HG03565 (cell line): ENCODE results near the gene KIRREL3.

Experiments used
- ATAC-seq: cut with Tn5 transposase; IDR thresholded peaks from one replicate; pipeline ENCODE4 v1.9.1; 2021; ENCODE audit warnings: mild to moderate bottlenecking, moderate library complexity; ENCODE audit not compliant: unreplicated experiment

The KIRREL3 gene

DNA sequence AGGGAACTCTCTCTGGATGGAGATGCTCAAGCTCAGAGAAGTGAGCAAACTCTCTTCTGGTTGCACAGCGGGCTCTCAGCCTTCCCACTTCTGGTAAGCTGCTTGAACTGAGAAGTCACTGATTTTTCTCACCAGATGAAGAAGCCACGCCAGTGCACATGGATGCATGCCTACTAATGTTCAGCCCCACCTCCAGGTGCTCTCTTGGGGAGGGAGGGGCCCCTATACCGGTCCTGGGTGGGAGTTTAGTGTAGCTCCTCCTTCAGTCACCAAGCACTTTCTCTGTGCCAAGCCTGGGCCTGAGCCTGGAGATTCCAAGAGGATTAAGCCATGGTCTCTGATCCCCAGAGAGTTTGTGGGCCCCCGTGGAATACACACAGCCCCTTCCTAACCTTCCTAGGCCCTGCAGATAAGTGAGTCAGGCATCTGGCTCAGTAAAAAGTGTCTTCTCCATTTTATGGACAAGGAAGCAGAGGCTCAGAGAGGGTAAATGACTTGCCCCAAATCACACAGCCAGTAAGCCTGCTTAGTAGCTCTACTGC is 502.9 kb downstream of the KIRREL3 start:
- ATAC-seq = no peak

- ATAC-seq = no peak
These were observed 503.8 kb downstream of the KIRREL3 start for GRCh38 chr11:126496576-126497337.

DNA sequence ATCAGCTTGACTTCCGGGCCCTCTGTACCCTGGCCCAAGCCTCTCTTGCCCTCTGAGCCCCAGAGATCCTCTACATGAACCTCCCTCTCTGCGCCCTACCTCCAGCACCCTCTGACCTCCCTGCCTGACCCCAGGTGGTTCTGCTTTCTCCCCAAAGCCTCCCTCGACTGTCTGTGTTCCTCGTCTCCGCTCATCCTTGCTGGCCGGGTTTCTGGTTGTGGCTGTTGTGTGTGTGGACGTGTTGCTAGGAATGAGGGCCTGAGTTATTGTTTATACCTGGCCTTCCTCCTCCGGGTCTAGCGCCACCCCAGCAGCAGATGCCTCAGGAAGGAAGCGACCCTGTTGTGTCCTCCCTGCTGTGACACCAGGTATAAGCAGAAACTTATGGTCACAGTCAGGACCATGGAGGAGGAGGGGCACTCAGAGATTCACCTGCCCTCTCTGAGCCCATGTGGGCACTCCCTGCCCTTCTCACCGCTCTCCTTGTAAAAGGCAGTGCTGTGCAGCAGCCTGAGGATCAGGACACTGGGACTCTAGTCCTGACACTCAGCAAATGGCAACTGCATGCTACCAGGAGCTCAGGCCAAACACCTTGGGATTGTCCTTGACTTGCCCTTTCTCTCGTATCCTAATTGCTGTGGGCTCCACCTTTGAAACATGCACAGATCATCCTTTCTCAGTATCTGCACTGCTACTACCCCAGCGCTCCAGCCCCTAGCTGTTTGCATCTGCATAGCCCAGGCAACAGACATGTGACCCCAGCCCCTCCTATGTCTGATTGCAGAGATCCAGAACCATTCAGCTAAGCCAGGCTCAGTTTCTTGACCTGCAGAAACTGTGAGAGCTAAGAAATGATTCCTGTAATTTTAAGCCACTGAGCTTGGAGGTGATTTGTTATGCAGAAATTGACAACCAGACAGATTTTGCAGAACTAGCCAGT is 505.0 kb downstream of the KIRREL3 start:
- ATAC-seq = no peak

- no peak for ATAC-seq
These were observed 505.7 kb downstream of the KIRREL3 start for GRCh38 chr11:126494831-126495230.

DNA sequence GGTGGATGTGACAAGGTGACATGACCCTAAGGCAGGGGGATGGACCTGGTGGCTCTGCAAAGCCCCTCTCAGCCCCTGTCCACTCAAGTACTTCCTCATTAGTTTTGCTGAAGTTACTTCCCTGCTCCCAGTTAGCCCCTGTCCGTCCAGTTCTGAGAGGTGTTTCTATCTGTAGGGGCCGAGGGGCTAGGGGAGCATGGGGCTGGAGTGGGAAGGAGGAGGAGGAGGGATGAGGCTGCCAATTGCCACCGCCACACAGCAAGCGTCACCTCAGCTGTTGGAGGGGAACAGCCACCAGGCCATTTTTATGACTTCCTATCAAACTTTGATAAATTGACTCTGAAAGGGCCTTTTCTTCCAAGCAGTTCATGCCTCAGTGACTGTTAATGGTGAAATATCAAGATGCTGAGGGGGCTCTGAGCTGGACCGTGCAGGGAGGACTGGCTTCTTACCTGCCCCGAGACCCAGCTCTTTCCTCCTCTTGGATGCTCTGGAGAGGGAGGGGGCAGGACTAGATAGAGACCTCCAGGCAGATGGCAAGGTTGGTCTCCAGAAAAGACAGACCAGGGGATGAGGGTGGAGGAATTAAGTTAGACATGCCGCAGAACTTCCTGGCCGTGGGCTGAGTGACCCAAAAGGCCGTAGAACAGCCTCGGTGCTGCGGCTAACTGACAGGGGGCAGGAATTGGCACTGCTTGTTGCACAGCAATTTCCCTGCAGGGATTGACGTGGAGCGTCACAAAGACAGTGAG is 508.1 kb downstream of the KIRREL3 start:
- no peak for ATAC-seq

GRCh38 chr11:126491092-126491491 is 509.5 kb downstream of the KIRREL3 start:
- no peak for ATAC-seq

DNA sequence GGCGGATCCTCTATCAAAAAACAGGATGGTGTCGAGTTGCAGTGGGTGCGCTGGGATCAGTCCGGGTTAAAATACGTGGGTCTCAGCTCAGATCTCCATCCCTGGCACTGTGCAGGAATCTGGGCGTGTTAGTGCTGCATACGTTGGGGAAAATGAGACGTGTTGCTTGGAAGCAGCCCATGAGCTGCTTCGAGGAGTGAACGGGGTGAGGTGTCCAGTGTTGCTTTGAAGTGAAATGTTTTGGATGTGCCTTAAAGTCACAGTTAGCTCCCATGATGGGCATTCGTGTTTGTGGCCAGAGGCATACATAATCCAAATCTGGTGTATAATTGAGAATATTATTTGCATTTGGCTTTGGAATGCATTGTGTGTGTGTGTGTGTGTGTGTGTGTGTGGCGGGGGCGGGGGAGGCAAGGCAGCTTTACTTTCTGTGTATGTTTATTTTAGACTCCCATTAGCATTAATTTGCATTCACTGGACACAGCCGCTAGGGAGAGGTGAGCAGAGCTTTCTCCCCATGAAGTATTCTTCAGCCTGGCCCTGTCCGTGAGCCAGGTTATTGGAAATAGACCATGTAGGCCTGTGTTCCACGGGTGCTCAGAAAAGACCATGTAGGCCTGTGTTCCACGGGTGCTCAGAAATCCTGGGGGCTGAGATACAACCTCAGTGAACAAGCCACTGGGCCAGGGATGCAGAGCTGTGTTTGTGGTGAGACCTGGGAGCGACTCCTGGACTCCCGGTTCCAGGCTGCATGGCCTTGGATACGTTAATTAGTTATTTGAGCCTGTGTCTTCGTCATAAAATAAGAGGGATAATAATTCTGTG is 510.5 kb downstream of the KIRREL3 start:
- no peak for ATAC-seq

GRCh38 chr11:126488591-126489370 is 511.8 kb downstream of the KIRREL3 start:
- ATAC-seq = no peak

GRCh38 chr11:126487711-126488110 is 512.9 kb downstream of the KIRREL3 start:
- no peak for ATAC-seq

- ATAC-seq = no peak
These were observed 514.5 kb downstream of the KIRREL3 start for GRCh38 chr11:126485986-126486635.

DNA sequence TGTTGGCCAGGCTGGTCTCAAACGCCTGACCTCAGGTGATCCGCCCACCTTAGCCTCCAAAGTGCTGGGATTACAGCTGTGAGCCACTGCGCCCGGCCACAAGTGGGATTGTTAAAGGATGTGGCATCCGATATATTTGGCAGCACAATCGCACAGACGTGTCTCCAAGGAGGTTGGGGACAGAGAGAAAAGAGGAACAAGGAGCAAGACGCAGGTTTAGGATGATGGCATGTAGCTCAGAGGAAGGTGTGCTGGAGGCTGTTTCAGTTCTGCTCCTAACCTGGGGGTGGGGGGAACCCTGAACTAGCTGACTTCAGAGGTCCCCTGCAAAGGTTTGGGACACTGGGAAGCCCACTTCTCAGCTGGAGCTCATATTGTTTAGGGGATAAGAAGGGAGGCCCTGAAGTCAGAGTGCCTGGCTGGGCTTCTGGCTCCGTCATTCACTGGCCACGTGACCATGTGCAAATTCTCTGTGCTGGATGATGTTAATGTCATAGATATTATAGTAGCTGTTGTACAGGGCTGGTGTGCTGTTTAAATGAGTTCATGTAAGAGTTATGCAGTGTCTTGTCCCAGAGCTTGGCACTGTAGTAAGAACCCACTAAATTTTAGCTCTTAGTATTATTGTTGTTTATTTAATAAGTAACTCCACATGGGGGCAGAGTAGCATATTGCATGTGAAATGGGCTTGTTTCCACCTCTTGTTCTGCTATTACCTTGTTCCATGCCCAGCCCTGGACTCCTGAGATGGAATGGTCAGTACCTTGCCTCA is 515.4 kb downstream of the KIRREL3 start:
- ATAC-seq = peak; percentile 49

GRCh38 chr11:126484266-126484665 is 516.3 kb downstream of the KIRREL3 start:
- no peak for ATAC-seq

- ATAC-seq = no peak
These were observed 516.9 kb downstream of the KIRREL3 start for GRCh38 chr11:126483621-126484195.

GRCh38 chr11:126482586-126483108 is 517.9 kb downstream of the KIRREL3 start:
- ATAC-seq = no peak

GRCh38 chr11:126481303-126481680 is 519.3 kb downstream of the KIRREL3 start:
- no peak for ATAC-seq

- ATAC-seq = peak; percentile 46
These were observed 519.9 kb downstream of the KIRREL3 start for GRCh38 chr11:126480410-126481302.
